NT2/D1 (cell line): Measurements from ENCODE around the gene FAM25C.
"Not testable (repeated sequence)": the region's sequence is repeated elsewhere in the genome, so short reads cannot be mapped to it uniquely, and the experiment has no call there.

Source experiments
- SUZ12 ChIP-seq: IDR thresholded peaks from 2 replicates; pipeline ENCODE4 v1.6.1; 2011; ENCODE audit not compliant: insufficient read length, insufficient read depth; ENCODE audit errors: extremely low read depth
- ZNF274 ChIP-seq: IDR thresholded peaks from 2 replicates; pipeline ENCODE4 v1.6.1; 2011; ENCODE audit warnings: mild to moderate bottlenecking, low read depth, low read length

- TF ChIP-seq SUZ12, ZNF274: not testable (repeated sequence)
Measured at GRCh38 chr10:47999691-48000090, at the start of gene FAM25C.
